ENCODE results near the gene KLF3. TPM values are rescaled to one million over a fixed set of nuclear protein-coding genes. Genes with fewer than 3 reads are reported as not detected.

Gene KLF3
- total RNA-seq, 1 donor from 2014 or later: 42.4 TPM

- no peak overlapping the region for H3K4me3 Mint-ChIP-seq (ENCODE audit: unreplicated experiment)
- peak overlapping the region; percentile 39 for H3K27ac Mint-ChIP-seq (ENCODE audit: unreplicated experiment)
- DNase-seq (ENCODE audit: extremely low spot score, unreplicated experiment): no peak
- peaks cover 57% of the 10 kb centered on the region for H3K4me1 Mint-ChIP-seq (ENCODE audit: unreplicated experiment)
- H3K36me3 Mint-ChIP-seq (ENCODE audit: unreplicated experiment): peaks cover 38% of the 10 kb centered on the region
- no peak for TF ChIP-seq CTCF (IDR thresholded peaks at IDR 0.05)
- H3K27me3 Mint-ChIP-seq (ENCODE audit: unreplicated experiment): no peaks in the 10 kb centered on the region
- H3K9me3 Mint-ChIP-seq (ENCODE audit: unreplicated experiment): no peaks in the 10 kb centered on the region
Observed at GRCh38 chr4:38682336-38682735, 18.3 kb downstream of the KLF3 start.

GRCh38 chr4:38683276-38683675 is 19.3 kb downstream of the KLF3 start:
- no peak for TF ChIP-seq CTCF (IDR thresholded peaks at IDR 0.05)
- peak overlapping the region; percentile 7 for H3K27ac Mint-ChIP-seq (ENCODE audit: unreplicated experiment)
- peaks cover 52% of the 10 kb centered on the region for H3K4me1 Mint-ChIP-seq (ENCODE audit: unreplicated experiment)
- DNase-seq (ENCODE audit: extremely low spot score, unreplicated experiment): no peak
- H3K9me3 Mint-ChIP-seq (ENCODE audit: unreplicated experiment): no peaks in the 10 kb centered on the region
- no peaks in the 10 kb centered on the region for H3K27me3 Mint-ChIP-seq (ENCODE audit: unreplicated experiment)
- no peak overlapping the region for H3K4me3 Mint-ChIP-seq (ENCODE audit: unreplicated experiment)
- peaks cover 42% of the 10 kb centered on the region for H3K36me3 Mint-ChIP-seq (ENCODE audit: unreplicated experiment)

- no peak for DNase-seq (ENCODE audit: extremely low spot score, unreplicated experiment)
- Mint-ChIP-seq H3K4me1 (ENCODE audit: unreplicated experiment) (peaks cover 56% of the 10 kb centered on the region), H3K27ac (ENCODE audit: unreplicated experiment) (no peak overlapping the region), H3K4me3 (ENCODE audit: unreplicated experiment) (no peak overlapping the region), H3K36me3 (ENCODE audit: unreplicated experiment) (peaks cover 45% of the 10 kb centered on the region), H3K9me3 (ENCODE audit: unreplicated experiment) (no peaks in the 10 kb centered on the region), H3K27me3 (ENCODE audit: unreplicated experiment) (no peaks in the 10 kb centered on the region)
- TF ChIP-seq CTCF (IDR thresholded peaks at IDR 0.05): no peak
Observed at GRCh38 chr4:38684271-38684670, 20.3 kb downstream of the KLF3 start.

- Mint-ChIP-seq H3K4me1 (ENCODE audit: unreplicated experiment) (peaks cover 58% of the 10 kb centered on the region), H3K36me3 (ENCODE audit: unreplicated experiment) (peaks cover 48% of the 10 kb centered on the region), H3K27ac (ENCODE audit: unreplicated experiment) (no peak overlapping the region), H3K27me3 (ENCODE audit: unreplicated experiment) (no peaks in the 10 kb centered on the region), H3K9me3 (ENCODE audit: unreplicated experiment) (no peaks in the 10 kb centered on the region), H3K4me3 (ENCODE audit: unreplicated experiment) (no peak overlapping the region)
- TF ChIP-seq CTCF (IDR thresholded peaks at IDR 0.05): no peak
- DNase-seq (ENCODE audit: extremely low spot score, unreplicated experiment): no peak
Observed at GRCh38 chr4:38684951-38685844, 21.2 kb downstream of the KLF3 start.

- Mint-ChIP-seq H3K27me3 (ENCODE audit: unreplicated experiment) (no peaks in the 10 kb centered on the region), H3K36me3 (ENCODE audit: unreplicated experiment) (peaks cover 54% of the 10 kb centered on the region), H3K27ac (ENCODE audit: unreplicated experiment) (peak overlapping the region; percentile 64), H3K4me3 (ENCODE audit: unreplicated experiment) (no peak overlapping the region), H3K9me3 (ENCODE audit: unreplicated experiment) (no peaks in the 10 kb centered on the region), H3K4me1 (ENCODE audit: unreplicated experiment) (peaks cover 51% of the 10 kb centered on the region)
- no peak for TF ChIP-seq CTCF (IDR thresholded peaks at IDR 0.05)
- DNase-seq (ENCODE audit: extremely low spot score, unreplicated experiment): no peak
Observed at GRCh38 chr4:38686682-38687081, 22.7 kb downstream of the KLF3 start.
